ENCODE results near the gene EDEM1.

GRCh38 chr3:5221701-5222100, 34.2 kb downstream of the EDEM1 start:
- TF ChIP-seq, protein P1, sequence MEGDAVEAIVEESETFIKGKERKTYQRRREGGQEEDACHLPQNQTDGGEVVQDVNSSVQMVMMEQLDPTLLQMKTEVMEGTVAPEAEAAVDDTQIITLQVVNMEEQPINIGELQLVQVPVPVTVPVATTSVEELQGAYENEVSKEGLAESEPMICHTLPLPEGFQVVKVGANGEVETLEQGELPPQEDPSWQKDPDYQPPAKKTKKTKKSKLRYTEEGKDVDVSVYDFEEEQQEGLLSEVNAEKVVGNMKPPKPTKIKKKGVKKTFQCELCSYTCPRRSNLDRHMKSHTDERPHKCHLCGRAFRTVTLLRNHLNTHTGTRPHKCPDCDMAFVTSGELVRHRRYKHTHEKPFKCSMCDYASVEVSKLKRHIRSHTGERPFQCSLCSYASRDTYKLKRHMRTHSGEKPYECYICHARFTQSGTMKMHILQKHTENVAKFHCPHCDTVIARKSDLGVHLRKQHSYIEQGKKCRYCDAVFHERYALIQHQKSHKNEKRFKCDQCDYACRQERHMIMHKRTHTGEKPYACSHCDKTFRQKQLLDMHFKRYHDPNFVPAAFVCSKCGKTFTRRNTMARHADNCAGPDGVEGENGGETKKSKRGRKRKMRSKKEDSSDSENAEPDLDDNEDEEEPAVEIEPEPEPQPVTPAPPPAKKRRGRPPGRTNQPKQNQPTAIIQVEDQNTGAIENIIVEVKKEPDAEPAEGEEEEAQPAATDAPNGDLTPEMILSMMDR (IDR thresholded peaks at IDR 0.05), result no peak
- no peak for TF ChIP-seq POLR2A (IDR thresholded peaks at IDR 0.05)

Data from gastroesophageal sphincter (tissue), 3 donors.